GM12878 (cell line): ENCODE data around the gene BTBD19. TPM values are rescaled to one million over a fixed set of nuclear protein-coding genes. Genes with fewer than 3 reads are reported as not detected.
A peak's percentile ranks its signal among the peaks of the same experiment; 100 is the strongest.

Source experiments
- ATF2 ChIP-seq: IDR thresholded peaks from 2 replicates; pipeline ENCODE4 v1.6.1; 2012; ENCODE audit warnings: low read length, inconsistent platforms
- BRCA1 ChIP-seq: IDR thresholded peaks from 2 replicates; pipeline ENCODE4 v1.6.1; 2011; ENCODE audit warnings: low read depth, low read length, improper control_type of control experiment
- CBX3 ChIP-seq: fragments of 200-600 bp; sonication (generic); IDR thresholded peaks from 2 replicates; pipeline ENCODE4 v1.6.1; 2016; ENCODE audit warnings: low read depth, borderline replicate concordance
- CBX5 ChIP-seq: sonication (generic); IDR thresholded peaks from 2 replicates; pipeline ENCODE4 v1.6.1; 2016; ENCODE audit warnings: low read depth, moderate library complexity, mild to moderate bottlenecking, inconsistent platforms
- CHD1 ChIP-seq: IDR thresholded peaks from 2 replicates; pipeline ENCODE4 v1.6.1; 2012; ENCODE audit warnings: low read depth, low read length, improper control_type of control experiment
- CREB1 ChIP-seq: IDR thresholded peaks from 2 replicates; pipeline ENCODE4 v1.6.1; 2012; ENCODE audit warnings: low read depth, mild to moderate bottlenecking, inconsistent platforms
- CREM ChIP-seq: IDR thresholded peaks from 2 replicates; pipeline ENCODE4 v1.6.1; 2014; ENCODE audit warnings: antibody characterized with exemption, low read depth
- ESRRA ChIP-seq: IDR thresholded peaks from 2 replicates; pipeline ENCODE4 v1.6.1; 2012; ENCODE audit warnings: mild to moderate bottlenecking, low read length, improper control_type of control experiment
- FOXM1 ChIP-seq: IDR thresholded peaks from 2 replicates; pipeline ENCODE4 v1.6.1; 2012; ENCODE audit warnings: low read depth, mild to moderate bottlenecking, inconsistent platforms, low read length, moderate library complexity
- HCFC1 ChIP-seq: fragments of 150-350 bp; IDR thresholded peaks from 2 replicates; pipeline ENCODE4 v1.6.1; 2014; ENCODE audit warnings: low read length
- HDAC6 ChIP-seq: fragments of 200-600 bp; sonication (generic); IDR thresholded peaks from one replicate; pipeline ENCODE4 v1.8.0; 2017; ENCODE audit warnings: antibody characterized with exemption; ENCODE audit not compliant: unreplicated experiment
- HSF1 ChIP-seq: fragments of 150-350 bp; IDR thresholded peaks from 2 replicates; pipeline ENCODE4 v1.6.1; 2014; ENCODE audit warnings: mild to moderate bottlenecking, low read depth, low read length
- KDM1A ChIP-seq: fragments of 200-600 bp; sonication (generic); IDR thresholded peaks from 2 replicates; pipeline ENCODE4 v1.6.1; 2016; ENCODE audit warnings: borderline replicate concordance
- MEF2B ChIP-seq: fragments of 450-650 bp; IDR thresholded peaks from 2 replicates; pipeline ENCODE4 v1.6.1; 2018; ENCODE audit warnings: mild to moderate bottlenecking, moderate library complexity; ENCODE audit not compliant: partially characterized antibody, poor library complexity, severe bottlenecking
- NFXL1 ChIP-seq: fragments of 450-650 bp; IDR thresholded peaks from 2 replicates; pipeline ENCODE4 v1.6.1; 2017; ENCODE audit warnings: antibody characterized with exemption, mild to moderate bottlenecking, borderline replicate concordance
- NFYB ChIP-seq: IDR thresholded peaks from 2 replicates; pipeline ENCODE4 v1.6.1; 2011; ENCODE audit warnings: low read depth, mild to moderate bottlenecking, low read length, improper control_type of control experiment, moderate library complexity; ENCODE audit not compliant: insufficient read depth
- NR2C1 ChIP-seq: fragments of 450-650 bp; IDR thresholded peaks from 2 replicates; pipeline ENCODE4 v1.6.1; 2017; ENCODE audit warnings: antibody characterized with exemption, mild to moderate bottlenecking, moderate library complexity
- PAX5 ChIP-seq: IDR thresholded peaks from 2 replicates; pipeline ENCODE4 v1.6.1; 2011; ENCODE audit warnings: low read depth, low read length, borderline replicate concordance
- PML ChIP-seq: IDR thresholded peaks from 2 replicates; pipeline ENCODE4 v1.6.1; 2012; ENCODE audit warnings: low read length, inconsistent platforms
- POLR2A ChIP-seq: IDR thresholded peaks from 2 replicates; pipeline ENCODE4 v1.6.1; 2011; ENCODE audit warnings: low read depth, mild to moderate bottlenecking, low read length
- RELA ChIP-seq: fragments of 450-650 bp; IDR thresholded peaks from 2 replicates; pipeline ENCODE4 v1.8.0; 2014; ENCODE audit warnings: borderline replicate concordance; ENCODE audit not compliant: partially characterized antibody
- SIX5 ChIP-seq: IDR thresholded peaks from 2 replicates; pipeline ENCODE4 v1.6.1; 2011; ENCODE audit warnings: mild to moderate bottlenecking, low read depth, low read length, moderate library complexity; ENCODE audit not compliant: severe bottlenecking
- SMC3 ChIP-seq: IDR thresholded peaks from 2 replicates; pipeline ENCODE4 v1.6.1; 2011; ENCODE audit warnings: low read length, improper control_type of control experiment, borderline replicate concordance
- TAF1 ChIP-seq: IDR thresholded peaks from 2 replicates; pipeline ENCODE4 v1.6.1; 2011; ENCODE audit warnings: mild to moderate bottlenecking, low read depth, low read length, borderline replicate concordance
- TARDBP ChIP-seq: IDR thresholded peaks from 2 replicates; pipeline ENCODE4 v1.6.1; 2016; ENCODE audit warnings: borderline replicate concordance
- TBL1XR1 ChIP-seq: IDR thresholded peaks from 2 replicates; pipeline ENCODE4 v1.6.1; 2012; ENCODE audit warnings: low read depth, low read length, improper control_type of control experiment
- YY1 ChIP-seq: IDR thresholded peaks from 2 replicates; pipeline ENCODE4 v1.6.1; 2011; ENCODE audit warnings: low read depth, mild to moderate bottlenecking, low read length
- ZNF622 ChIP-seq: fragments of 450-650 bp; IDR thresholded peaks from 2 replicates; pipeline ENCODE4 v1.6.1; 2017; ENCODE audit warnings: mild to moderate bottlenecking, inconsistent platforms
- ZSCAN29 ChIP-seq: fragments of 450-650 bp; IDR thresholded peaks from 2 replicates; pipeline ENCODE4 v1.6.1; 2017; ENCODE audit warnings: mild to moderate bottlenecking, moderate library complexity
- polyA plus RNA-seq, 11 experiments: library from polyadenylated mRNA; depleted of rRNA in 4 of 11; unstranded in 6 of 11; stranded (reverse) in 5 of 11; fragments of >200 nt; fragmentation: Nextera tagmentation in 4 of 11; fragmentation: Illumina TruSeq in 1 of 11; extraction: Ambion mirVana in 4 of 11; extraction: Trizol in 1 of 11; gene quantifications; 1 replicate in 1 of 11; 2 replicates in 10 of 11; pipeline versions ENCODE4 v1.2.1 to v1.2.3, GENCODE V29; 2011 to 2016; ENCODE audit warnings: inconsistent platforms in 2 of 11, missing spikeins in 2 of 11, low read depth in 1 of 11
- total RNA-seq, 4 experiments: library from RNA; depleted of rRNA in 3 of 4; stranded (reverse); fragments of >200 nt in 3 of 4; fragmentation: Illumina TruSeq in 1 of 4; extraction: Trizol in 1 of 4; gene quantifications; 2 replicates each; pipeline versions ENCODE4 v1.2.1 to v1.2.3, GENCODE V29; 2013 to 2021

Gene BTBD19
- total and polyA plus RNA-seq, 10 of the 15 experiments (the other 5 are each of a cell fraction or from before 2014, with no cell fraction given), result 0.13 to 2.7 (median 0.42) TPM

GRCh38 chr1:44775078-44775929 is 33.0 kb upstream of the BTBD19 start, which contains the start of gene RPS8 (continued):
- peak; percentile 93 for TF ChIP-seq YY1
- TF ChIP-seq NFXL1, result no peak
- TF ChIP-seq TARDBP, result peak; percentile 73; the same call in 1 of the 2 replicates
- peak; percentile 100 for TF ChIP-seq CREB1
- TF ChIP-seq CBX5, result no peak
- 0 out of 2 replicates have a peak, but pooled peaks have one; percentile 78 for TF ChIP-seq FOXM1
- TF ChIP-seq POLR2A, result peak; percentile 99
- peak; percentile 70 for TF ChIP-seq HDAC6
- TF ChIP-seq ZNF622, result no peak
- no peak for TF ChIP-seq SMC3
- TF ChIP-seq PAX5, result 0 out of 2 replicates have a peak, but pooled peaks have one; percentile 29
- no peak for TF ChIP-seq RELA
- peak; percentile 79; the same call in 1 of the 2 replicates for TF ChIP-seq ZSCAN29
- TF ChIP-seq CBX3, result no peak
- peak; percentile 99 for TF ChIP-seq TAF1
- TF ChIP-seq NR2C1, result peak; percentile 73
- TF ChIP-seq PML, result peak; percentile 99
- peak; percentile 47; the same call in 1 of the 2 replicates for TF ChIP-seq ESRRA
- TF ChIP-seq MEF2B, result peak; percentile 68
- no peak for TF ChIP-seq BRCA1
- peak; percentile 57; the same call in 1 of the 2 replicates for TF ChIP-seq CHD1
- no peak for TF ChIP-seq KDM1A
- peak; percentile 42 for TF ChIP-seq SIX5
- peak; percentile 75 for TF ChIP-seq HCFC1
- no peak for TF ChIP-seq HSF1
- TF ChIP-seq ATF2, result no peak
- peak; percentile 100 for TF ChIP-seq CREM
- TF ChIP-seq NFYB, result no peak
- no peak for TF ChIP-seq TBL1XR1
